BJ (cell line): ENCODE data around the gene AP1B1. TPM values are rescaled to one million over a fixed set of nuclear protein-coding genes. Genes with fewer than 3 reads are reported as not detected.
"Not testable (repeated sequence)": the region's sequence is repeated elsewhere in the genome, so short reads cannot be mapped to it uniquely, and the experiment has no call there.

Experiments used
- CTCF ChIA-PET: fragments of 350-600 bp; formaldehyde crosslinking; extraction: SDS; loops from one replicate; lab custom pipeline; 2021; ENCODE audit warnings: antibody characterized with exemption, inconsistent platforms; lab: Yijun Ruan, JAX
- POLR2A ChIA-PET: fragments of 300-600 bp; sonication (Branson Sonifier 250); formaldehyde crosslinking; extraction: SDS; loops from one replicate; lab custom pipeline; 2021; ENCODE audit warnings: antibody characterized with exemption; lab: Charles Lee
- DNase-seq: peaks from one replicate; pipeline ENCODE4 v3.0.0-alpha.2; 2011; ENCODE audit warnings: low read depth
- H3K27me3 ChIP-seq: 2 replicates; pipeline ENCODE4 v1.6.0; 2011; ENCODE audit warnings: low read length; ENCODE audit not compliant: control insufficient read depth, insufficient read depth
- H3K36me3 ChIP-seq: 2 replicates; pipeline ENCODE4 v1.5.1; 2011; ENCODE audit warnings: low read length; ENCODE audit not compliant: control insufficient read depth, insufficient read depth
- H3K4me3 ChIP-seq: 2 replicates; pipeline ENCODE4 v1.5.1; 2011; ENCODE audit warnings: low read depth, mild to moderate bottlenecking, control low read depth, low read length
- polyA plus RNA-seq: library from polyadenylated mRNA; depleted of rRNA; stranded (reverse); fragments of >200 nt; gene quantifications from 2 replicates; pipeline ENCODE4 v1.2.3, GENCODE V29; 2011
- TF ChIP-seq, protein P1 (sequence below): IDR thresholded peaks from 2 replicates; pipeline ENCODE4 v1.5.1; 2011; ENCODE audit warnings: low read depth, mild to moderate bottlenecking, control low read depth, inconsistent platforms, low read length, moderate library complexity; ENCODE audit not compliant: insufficient read depth

AP1B1 gene
- polyA plus RNA-seq, 1 experiment = 75.0 TPM

DNA sequence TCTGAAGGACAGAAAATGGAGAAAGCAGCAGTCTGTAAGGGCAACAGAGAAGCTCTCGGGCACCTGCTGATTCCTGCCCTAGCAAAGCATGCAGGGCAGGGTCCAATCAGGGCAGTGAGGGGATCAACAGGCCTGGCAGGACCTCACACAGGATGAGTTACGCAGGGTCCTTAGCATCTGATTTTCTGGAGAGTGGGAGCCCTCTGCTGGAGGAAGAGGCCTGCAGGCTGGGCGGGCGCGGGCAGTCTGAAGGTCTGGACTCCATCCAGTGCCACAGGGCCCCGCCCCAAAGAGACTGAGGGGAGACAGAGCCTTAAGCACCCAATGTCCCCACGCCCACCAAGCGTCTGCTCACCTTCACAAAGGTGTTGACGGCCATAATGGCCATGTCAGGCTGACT, 28.9 kb downstream of the AP1B1 start:
- Histone ChIP-seq H3K36me3 (peaks cover 11% of the 10 kb centered on the region), H3K4me3 (no peak overlapping the region), H3K27me3 (no peaks in the 10 kb centered on the region)
- CTCF ChIA-PET = interaction anchor here (0.8 to 5.5 kb wide), 19 partner anchors 8 to 88 kb away, joined by 3 to 69 read pairs (median 4); partner anchors contain the start of genes AP1B1 and GAS2L1
- POLR2A ChIA-PET = no interaction called here
- DNase-seq = no peak
- TF ChIP-seq, protein P1, sequence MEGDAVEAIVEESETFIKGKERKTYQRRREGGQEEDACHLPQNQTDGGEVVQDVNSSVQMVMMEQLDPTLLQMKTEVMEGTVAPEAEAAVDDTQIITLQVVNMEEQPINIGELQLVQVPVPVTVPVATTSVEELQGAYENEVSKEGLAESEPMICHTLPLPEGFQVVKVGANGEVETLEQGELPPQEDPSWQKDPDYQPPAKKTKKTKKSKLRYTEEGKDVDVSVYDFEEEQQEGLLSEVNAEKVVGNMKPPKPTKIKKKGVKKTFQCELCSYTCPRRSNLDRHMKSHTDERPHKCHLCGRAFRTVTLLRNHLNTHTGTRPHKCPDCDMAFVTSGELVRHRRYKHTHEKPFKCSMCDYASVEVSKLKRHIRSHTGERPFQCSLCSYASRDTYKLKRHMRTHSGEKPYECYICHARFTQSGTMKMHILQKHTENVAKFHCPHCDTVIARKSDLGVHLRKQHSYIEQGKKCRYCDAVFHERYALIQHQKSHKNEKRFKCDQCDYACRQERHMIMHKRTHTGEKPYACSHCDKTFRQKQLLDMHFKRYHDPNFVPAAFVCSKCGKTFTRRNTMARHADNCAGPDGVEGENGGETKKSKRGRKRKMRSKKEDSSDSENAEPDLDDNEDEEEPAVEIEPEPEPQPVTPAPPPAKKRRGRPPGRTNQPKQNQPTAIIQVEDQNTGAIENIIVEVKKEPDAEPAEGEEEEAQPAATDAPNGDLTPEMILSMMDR = peak; percentile 91

DNA sequence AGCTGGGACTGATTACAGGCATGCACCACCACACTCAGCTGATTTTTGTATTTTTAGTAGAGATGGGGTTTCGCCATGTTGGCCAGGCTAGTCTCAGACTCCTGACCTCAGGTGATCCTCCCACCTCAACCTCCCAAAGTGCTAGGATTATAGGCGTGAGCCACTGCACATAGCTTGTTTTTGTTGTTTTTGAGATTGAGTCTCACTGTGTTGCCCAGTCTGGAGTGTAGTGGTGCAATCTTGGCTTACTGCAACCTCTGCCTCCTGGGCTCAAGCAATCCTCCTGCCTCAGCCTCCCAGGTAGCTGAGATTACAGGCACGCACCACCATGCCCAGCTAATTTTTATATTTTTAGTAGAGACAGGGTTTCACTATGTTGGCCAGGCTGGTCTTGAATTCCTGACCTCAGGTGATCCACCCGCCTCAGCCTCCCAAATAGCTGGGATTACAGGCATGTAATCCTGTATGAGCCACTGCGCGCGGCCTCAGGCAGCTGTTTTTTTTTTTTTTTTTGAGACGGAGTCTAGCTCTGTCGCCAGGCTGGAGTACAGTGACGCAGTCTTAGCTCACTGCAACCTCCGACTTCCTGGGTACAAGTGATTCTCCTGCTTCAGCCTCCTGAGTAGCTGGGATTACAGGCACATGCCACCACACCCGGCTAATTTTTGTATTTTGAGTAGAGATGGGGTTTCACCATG, 31.0 kb downstream of the AP1B1 start:
- POLR2A ChIA-PET, DNase-seq, H3K27me3 ChIP-seq, H3K4me3 ChIP-seq: not testable (repeated sequence)
- peaks cover 17% of the 10 kb centered on the region for H3K36me3 ChIP-seq
- CTCF ChIA-PET = interaction anchor here (0.6 to 5.5 kb wide), 8 partner anchors 30 to 112 kb away, joined by 3 to 69 read pairs (median 6); partner anchors contain the start of gene GAS2L1

DNA sequence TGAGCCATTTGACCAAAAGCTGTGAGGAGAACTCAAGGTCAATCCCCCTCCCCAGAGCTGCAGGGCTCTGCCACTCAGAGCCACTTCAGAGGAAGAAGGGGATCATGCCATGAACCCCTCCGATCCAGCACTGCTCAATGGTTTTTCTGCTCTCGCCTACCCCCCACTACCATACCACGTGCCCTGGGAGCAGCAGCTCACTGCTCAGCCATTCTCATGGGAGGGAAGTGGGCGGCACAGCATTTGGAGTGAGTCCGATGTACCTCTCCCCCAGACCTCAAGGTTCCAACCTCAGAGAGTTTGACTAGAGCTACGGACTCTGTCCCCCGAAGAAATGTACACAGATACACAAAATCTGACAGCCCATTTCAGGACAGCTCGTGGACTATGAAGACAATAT, 34.5 kb downstream of the AP1B1 start:
- POLR2A ChIA-PET = no interaction called here
- H3K4me3 ChIP-seq = no peak overlapping the region
- H3K27me3 ChIP-seq = no peaks in the 10 kb centered on the region
- TF ChIP-seq, protein P1 = no peak
- H3K36me3 ChIP-seq = peaks cover 23% of the 10 kb centered on the region
- DNase-seq = no peak
- CTCF ChIA-PET = interaction anchor here (1.1 to 1.3 kb wide), 3 partner anchors 40 to 48 kb away, joined by 3 to 4 read pairs (median 3); no protein-coding TSS in a partner anchor

DNA sequence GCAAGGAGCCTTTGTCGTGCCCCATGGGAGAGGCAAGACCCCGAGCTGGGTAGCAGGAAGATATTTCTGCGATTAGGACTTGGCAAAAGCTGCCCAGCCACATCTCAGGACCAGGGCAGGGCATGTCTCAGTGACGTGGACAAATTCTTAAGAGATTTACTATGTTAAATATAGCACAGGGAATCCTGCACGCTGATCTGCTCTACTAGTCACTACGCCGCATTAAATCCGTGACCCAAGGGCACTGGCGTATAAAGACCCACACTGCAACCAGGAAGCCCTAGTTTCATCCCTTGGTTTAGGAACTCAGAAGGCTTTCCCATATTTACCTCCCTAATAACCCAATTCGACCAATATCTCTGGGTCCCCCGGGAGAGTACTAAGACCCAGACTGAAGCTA, 35.1 kb downstream of the AP1B1 start:
- DNase-seq = no peak
- Histone ChIP-seq H3K36me3 (peaks cover 19% of the 10 kb centered on the region), H3K27me3 (no peaks in the 10 kb centered on the region), H3K4me3 (no peak overlapping the region)
- CTCF ChIA-PET = interaction anchor here (1.1 to 1.3 kb wide), 2 partner anchors 40 to 41 kb away, joined by 3 to 4 read pairs; no protein-coding TSS in a partner anchor
- TF ChIP-seq, protein P1 = no peak
- POLR2A ChIA-PET = no interaction called here

DNA sequence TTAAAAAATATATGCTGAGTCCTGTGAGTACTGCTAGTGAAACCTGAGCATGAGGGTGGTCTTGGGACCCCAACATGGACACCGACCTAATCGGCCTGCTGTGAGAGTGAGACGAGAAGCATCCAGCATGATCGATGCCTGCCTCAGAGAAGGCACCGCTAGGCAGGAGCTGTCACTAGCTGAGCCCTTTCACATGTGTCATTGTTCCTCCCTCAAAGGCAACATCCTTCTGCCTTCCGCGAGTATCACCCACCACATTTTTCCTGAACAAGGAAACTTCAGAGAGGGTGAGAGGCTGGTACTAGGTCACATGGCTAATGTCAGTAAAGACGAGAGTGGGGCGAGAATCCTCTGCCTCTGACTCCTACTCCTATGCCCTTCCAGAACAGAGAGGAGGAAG, 35.6 kb downstream of the AP1B1 start:
- CTCF ChIA-PET = no interaction called here
- Histone ChIP-seq H3K36me3 (peaks cover 20% of the 10 kb centered on the region), H3K4me3 (no peak overlapping the region), H3K27me3 (no peaks in the 10 kb centered on the region)
- POLR2A ChIA-PET = no interaction called here
- no peak for DNase-seq
- TF ChIP-seq, protein P1 = no peak

DNA sequence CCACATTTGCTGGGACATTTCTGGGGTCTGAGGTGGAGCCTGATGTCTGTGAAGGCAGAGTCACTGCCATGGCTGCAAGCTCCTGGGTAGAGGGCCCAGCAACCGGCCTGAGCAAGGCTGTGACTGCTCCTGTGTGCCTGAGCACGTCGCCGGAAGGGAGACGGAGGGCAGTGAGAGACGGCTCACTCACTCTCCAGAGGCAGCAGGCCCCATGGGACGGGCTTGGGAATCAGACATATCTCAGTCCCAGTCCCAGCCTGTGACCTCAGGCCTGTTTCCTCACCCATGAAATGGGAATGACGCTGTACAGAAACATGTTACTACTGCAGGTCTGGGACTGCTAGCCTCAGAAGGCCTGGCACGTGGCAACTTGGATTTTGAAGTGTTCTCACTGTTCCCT, 36.5 kb downstream of the AP1B1 start:
- POLR2A ChIA-PET = no interaction called here
- no peak for DNase-seq
- Histone ChIP-seq H3K36me3 (peaks cover 23% of the 10 kb centered on the region), H3K4me3 (no peak overlapping the region), H3K27me3 (no peaks in the 10 kb centered on the region)
- TF ChIP-seq, protein P1 = no peak
- CTCF ChIA-PET = interaction anchor here (6.5 kb wide), 1 partner anchor 7 kb away, joined by 32 read pairs; no protein-coding TSS in a partner anchor
